NCI-H128 (cell line): Measurements from ENCODE around the gene WDR91.

Experiments used
- DNase-seq: peaks from one replicate; lab custom pipeline; 2025; ENCODE audit not compliant: unreplicated experiment; lab: John Stamatoyannopoulos, UW

WDR91 gene

DNA sequence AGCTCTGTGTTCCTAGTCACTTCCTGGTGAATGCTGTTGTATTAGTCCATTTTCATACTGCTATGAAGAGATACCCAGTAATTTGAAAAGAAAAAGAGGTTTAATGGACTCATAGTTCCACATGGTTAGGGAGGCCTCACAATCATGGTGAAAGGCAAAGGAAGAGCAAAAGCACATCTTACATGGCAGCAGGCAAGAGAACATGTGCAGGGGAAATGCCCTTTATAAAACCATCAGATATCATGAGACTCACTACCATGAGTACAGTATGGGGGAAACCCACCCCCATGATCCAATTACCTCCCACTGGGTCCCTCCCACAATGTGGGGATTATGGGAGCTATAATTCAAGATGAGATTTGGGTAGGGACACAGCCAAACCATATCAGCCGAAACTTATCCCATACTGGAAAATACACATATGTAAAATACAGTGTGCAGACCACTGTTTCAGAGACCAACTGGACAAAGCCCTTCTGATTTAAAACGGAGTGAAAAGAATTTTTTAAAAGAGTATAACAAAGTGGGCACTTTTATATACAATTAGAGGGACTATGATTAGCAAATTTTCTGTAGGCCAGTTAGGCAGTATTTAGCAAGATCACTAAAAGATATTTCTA, 48.8 kb downstream of the WDR91 start:
- no peak for DNase-seq

- no peak for DNase-seq
Measured at GRCh38 chr7:135161669-135162068, 49.7 kb downstream of the WDR91 start.

DNA sequence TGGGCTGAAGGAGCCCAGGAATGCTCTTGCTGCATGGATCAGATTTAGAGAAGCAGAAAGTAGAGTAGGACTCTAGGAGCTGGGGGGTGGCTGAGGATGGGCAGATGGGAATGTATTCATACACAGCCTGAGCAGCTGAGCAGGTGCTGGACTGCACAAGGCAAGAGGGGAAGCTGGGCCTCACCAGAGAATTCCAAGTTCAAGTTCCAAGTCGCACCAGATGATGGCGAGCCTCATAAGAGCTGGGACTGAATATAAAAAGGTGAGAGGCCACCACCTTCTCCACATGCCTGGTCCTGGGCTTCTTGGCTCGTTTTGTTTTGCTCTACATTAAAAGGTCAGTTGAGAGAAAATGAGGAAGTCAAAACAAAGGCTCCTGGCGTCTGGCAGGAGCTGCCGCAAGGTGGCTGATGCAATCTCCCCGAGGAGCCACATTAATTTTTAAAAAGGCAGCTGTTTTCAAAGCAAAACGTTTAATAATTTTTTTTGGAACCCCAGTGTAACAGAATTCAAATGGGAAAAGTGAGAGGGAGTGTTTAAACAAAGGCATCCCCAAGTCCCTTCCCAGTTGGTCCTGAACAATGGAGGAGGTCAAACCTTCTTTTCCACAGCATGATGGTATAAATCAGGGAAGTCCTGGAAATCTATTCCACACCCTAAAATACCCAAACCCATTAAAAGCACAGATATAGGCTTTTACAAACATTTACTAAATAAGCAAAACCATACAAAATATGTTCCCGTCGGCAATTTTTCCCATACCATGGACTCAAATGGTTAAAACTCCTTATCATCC, 50.3 kb downstream of the WDR91 start:
- no peak for DNase-seq

DNA sequence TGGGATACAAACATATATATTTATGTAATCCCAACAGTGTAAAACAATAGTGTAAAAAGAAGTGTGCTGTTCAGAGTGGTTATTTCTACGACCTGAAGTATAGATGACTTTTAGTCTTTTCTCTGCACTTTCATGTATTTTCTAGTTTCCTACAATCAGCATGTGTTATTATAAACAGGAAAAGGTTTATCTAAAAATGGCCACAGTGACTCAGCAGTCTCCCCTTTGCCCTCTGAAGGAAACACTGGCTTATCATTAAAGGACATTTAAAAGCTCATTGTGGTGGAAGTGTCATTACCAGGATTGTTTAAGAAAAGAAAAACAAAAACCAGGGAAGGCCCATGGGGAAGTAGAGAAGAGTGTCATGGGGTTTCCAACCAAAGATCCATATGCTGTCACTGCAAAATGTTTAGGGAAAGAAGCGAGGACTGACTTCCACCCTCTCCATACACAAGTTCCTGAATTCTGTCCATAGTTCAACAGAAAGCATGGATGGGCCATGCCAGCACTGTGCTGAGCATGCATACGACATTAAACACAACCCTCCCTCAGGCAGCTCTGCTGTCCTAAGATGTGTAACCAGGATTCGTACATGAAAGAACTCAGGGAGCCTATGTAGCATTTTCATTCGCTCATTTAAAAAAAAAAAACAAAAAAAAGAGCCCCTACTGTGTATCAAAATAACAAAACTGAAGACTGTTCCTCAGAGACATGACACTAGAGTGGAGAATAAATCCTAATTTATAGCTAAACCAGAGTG, 51.0 kb downstream of the WDR91 start:
- no peak for DNase-seq

DNA sequence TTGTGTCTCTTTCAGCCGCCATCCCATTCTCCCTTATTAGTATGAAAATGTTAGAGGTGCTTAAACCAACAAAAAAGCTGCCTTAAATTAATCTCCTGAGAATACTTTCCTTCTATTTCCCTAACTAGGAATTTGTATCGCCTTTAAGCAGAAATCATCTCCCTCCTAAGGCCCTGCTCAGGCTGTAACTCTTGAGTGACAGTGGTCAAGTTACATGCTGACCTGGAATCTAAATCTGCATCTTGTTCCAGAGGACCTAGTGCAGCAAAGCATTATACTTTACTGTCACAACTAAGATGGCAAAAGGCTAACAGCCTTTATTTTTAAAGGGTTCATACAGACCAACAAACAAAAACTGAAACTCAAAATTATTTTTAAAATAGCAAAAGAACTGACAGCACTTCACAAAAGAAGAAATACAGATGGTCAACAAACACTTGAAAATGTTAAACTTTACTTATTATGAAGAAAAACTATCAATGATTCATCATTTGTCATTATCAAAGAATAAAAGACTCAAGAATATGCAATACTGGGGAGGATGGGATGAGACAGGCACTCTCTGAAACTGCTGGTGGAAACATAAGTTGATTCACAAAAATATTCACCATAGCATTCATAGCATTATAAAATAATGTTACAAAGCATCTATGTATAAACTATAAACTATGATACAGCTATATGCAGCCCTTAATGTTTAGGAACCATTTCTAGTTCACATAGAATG, 51.8 kb downstream of the WDR91 start:
- DNase-seq = no peak

DNA sequence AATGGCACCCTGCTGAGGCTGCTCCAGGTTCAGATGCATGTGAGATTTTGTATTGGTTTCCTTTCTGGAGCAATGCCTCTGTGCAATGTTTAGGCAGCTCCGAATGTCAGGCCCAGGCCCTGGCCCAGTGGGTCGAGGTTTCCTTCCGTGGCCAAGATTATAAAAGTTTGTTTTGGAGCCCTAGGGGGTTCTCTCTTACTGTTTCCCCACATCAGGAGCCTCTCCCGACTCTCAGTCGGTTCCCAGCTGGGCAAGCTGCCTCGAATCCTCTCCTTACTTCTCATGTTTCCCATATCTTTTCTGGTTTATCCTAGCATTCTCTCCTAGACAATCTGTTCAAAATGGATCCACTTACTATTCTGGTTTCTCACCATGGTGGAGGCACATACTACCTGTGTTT, 52.5 kb downstream of the WDR91 start:
- DNase-seq = no peak

DNA sequence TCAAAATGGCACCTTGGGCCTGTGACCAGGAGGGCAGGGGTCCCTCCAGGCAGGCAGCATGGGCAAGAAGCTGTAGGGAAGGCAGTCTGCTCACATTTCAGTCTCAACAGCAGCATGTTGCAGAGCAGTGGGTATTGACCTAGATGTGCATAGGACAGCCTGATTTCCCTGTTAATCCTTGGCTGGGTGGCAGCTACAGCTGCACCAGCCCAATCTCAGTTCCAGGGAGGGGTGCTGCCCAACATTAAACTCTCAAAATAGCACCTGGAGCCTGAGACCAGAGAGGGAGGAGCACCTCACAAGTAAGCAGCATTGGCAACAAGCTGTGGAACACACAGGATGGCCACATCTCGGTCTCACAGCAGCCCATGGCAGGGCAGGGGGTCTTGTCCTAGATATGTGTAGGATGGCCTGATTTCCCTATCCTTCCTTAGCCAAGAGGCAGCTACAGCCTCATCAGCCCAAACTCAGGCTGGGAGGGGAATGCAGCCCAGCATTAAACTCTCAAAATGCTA, 53.1 kb downstream of the WDR91 start:
- DNase-seq = no peak

DNA sequence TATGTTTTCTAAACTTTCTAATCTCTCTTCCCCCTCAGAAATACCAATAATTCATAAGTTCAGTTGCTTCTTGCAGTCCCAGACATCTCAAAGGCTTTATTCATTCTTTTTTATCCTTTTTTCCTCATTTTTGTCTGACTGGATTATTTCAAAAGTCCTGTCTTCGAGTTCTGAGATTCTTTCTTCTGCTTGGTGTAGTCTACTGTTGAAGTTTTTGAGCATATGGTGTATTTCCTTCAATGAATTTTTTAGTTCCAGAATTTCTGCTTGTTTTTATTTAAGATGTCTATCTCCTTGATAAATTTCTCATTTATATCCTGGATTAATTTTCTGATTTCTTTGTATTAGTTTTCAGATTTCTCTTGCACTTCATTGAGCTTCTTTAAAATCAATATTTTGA, 55.0 kb downstream of the WDR91 start:
- no peak for DNase-seq

- no peak for DNase-seq
Measured at GRCh38 chr7:135154734-135155133, 56.6 kb downstream of the WDR91 start.

DNA sequence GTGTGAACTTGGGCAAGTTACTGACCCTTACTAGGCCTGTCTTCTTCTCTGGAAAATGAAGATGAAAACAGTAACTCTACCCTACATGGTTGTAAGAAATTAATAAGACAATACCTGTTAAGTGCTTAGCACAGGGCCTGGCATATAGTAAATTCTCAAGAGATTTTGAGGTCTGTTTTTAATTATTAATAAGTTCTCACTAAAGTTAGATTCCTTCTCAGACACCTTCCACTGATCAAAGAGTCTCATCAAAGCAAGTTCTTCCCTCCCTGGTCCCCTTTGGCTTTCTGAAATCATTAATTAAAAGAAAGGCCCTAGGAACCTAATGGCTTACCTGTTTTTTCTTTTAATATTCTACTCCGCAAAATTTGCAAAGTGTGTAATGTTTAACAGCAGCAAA, 58.9 kb downstream of the WDR91 start:
- DNase-seq = no peak

DNA sequence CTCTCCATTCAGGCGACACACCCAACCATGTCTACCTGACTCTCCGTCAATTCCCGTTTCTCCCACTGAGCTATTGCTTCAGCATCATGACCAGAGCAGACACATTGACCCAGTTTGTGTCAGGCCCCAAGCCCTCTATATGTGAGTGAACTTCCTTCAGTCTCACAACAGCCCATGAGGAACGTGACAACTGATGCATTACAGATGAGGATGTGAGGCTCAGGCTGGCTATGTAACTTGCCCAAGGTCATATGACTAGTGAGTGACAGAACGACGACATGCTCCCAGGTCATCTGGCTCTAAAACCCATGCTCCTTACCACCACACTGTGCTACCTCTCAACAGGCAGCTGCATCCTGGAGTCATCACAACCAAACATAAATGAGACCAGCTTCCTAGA, 59.8 kb downstream of the WDR91 start:
- no peak for DNase-seq

GRCh38 chr7:135151132-135151531, 60.2 kb downstream of the WDR91 start:
- no peak for DNase-seq

DNA sequence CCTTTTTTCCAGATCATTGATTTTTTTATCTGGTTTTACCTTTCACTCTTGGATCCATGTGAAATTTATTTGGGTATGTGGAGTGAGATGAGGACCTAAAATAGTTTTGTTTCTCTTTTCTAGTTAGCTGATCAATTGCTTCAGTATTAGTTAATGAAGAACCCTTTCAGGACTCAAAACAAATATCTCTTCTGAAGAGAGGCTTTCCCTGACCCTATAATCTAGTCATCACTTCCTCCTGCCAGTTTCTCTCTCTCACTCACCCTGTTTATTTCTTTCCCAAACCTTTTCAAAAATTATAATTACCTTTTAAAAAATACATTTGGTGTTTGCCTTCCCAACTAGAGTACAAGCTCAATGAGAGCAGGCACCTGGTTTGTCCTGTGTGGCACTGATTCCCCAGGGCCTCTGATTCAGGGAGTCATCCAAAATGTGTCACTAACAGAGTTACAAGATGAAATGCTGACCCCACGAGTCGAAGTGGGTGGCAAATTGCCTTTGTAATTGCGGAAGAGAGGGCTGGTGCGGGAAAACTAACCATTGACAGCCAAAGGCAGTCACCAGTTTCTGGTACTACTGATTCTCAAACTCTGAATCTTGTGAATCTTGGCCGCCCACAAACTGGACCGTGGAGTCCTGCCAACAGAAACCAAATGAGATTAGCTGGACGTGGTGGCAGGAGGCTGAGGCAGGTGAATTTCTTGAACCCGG, 61.1 kb downstream of the WDR91 start:
- DNase-seq = no peak

DNA sequence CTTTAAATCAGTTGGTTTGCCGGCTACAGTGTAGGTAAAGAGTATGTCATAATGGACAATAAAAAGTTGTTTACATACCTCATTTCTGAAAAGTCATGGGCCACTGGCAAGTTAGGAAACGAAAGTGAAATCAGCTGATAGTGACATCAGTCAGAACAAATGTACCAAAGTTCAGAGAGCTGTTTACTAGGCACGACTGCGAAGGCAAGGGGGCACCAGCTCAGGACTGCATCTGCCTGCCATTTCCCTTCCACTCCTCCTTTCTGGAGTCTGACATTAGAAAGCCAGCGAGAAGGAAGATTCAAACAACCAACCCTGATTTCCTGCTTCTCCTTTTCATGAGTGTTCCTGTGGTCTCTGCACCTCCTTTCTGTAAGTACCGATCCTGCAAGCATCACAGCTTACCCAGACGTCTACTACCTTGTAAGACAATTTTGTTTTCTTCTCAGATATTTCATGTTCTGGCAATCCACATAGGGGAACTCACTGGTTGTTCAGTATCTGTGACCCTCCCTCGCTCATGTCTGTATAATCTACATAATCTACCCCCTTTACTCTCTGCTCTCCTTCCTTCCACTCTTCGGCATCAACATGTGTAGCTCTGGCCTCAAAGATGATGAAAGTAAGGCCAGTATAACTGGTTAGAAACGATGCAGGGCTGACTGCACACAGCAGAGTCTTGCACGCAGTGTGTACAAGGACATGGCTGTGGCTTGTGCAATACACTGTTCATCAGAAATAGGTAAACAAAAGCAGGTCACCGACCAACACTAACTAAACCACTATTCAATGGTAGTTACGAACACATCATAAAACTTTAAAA, 63.2 kb downstream of the WDR91 start, which contains the start of gene TMEM140:
Gene TMEM140, plus strand, starts transcription at position 174 of the 823 bp plus-strand sequence. CDS start 16,370 bp downstream, outside the sequence.
- DNase-seq = no peak

- DNase-seq = no peak
Measured at GRCh38 chr7:135147341-135147898, 63.9 kb downstream of the WDR91 start.

DNA sequence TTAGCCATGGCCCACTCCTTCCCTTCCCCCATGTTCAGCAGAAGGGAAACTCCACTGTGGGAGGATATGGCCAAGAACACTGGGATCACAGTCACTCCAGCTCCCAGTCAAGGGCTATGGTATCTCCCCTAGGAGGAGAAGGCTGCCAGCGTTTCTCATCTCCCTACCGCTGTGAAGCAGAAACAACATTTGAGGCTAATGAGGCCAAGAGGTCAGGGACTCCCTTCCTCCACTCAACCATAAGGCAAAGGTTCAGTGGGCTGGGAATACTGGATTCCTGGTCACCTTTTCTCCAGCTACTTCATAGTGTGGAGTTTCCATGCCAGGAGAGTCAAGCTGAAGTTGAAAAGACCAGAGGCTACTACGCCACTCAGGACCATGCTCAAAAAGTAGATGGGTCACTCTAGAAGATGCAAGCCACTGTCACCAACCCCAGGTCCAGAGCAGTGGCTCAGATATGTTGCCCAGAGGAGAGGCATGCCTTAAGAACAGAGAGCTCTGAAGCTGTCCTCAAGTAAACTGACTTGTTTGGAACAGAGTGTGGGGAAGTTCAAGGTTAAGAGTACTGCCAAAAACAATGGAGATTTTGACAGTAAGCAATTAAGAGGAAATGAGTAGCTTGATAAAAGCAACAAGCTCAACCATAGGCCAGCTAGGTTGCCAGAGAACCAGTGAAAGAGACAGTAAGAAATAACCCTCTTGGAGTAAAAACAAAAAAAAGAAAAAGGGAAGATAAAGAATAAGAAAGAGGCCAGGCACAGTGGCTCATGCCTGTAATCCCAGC, 67.2 kb downstream of the WDR91 start:
- no peak for DNase-seq
